BLaER1 treated with 17β-estradiol and CSF1 and Interleukin-3, amounts not matched to agents 10 nM and 100 nM (cell line): Measurements from ENCODE around the gene PIP5K1C.

Experiments
- H3K27ac ChIP-seq, 11 experiments: shearing (Covaris generic); formaldehyde crosslinking; 2 replicates each; pipeline ENCODE4 v1.8.1; 2022
- H3K27me3 ChIP-seq, 11 experiments: shearing (Covaris generic); formaldehyde crosslinking; 2 replicates each; pipeline ENCODE4 v1.8.1; 2022
- H3K36me3 ChIP-seq, 11 experiments: shearing (Covaris generic); formaldehyde crosslinking; 2 replicates each; pipeline ENCODE4 v1.8.1; 2022
- H3K4me1 ChIP-seq, 10 experiments: shearing (Covaris generic); formaldehyde crosslinking; 2 replicates each; pipeline ENCODE4 v1.8.1; 2022
- H3K4me2 ChIP-seq, 11 experiments: shearing (Covaris generic); formaldehyde crosslinking; 2 replicates each; pipeline ENCODE4 v1.8.1; 2022
- H3K4me3 ChIP-seq, 10 experiments: shearing (Covaris generic); formaldehyde crosslinking; 2 replicates each; pipeline ENCODE4 v1.8.1; 2022
- H3K9ac ChIP-seq, 11 experiments: shearing (Covaris generic); formaldehyde crosslinking; 2 replicates each; pipeline ENCODE4 v1.8.1; 2022
- H3K9me3 ChIP-seq, 11 experiments: shearing (Covaris generic); formaldehyde crosslinking; replicated peaks in 1 of 11; 2 replicates each; pipeline ENCODE4 v1.8.1; 2022
- H4K20me1 ChIP-seq, 11 experiments: shearing (Covaris generic); formaldehyde crosslinking; 2 replicates each; pipeline ENCODE4 v1.8.1; 2022
- Cebpa-rat ChIP-seq, 11 experiments: shearing (Covaris generic); IDR thresholded peaks; 2 replicates each; pipeline ENCODE4 v1.8.1; 2022

Gene PIP5K1C

GRCh38 chr19:3646336-3647092 lies 53.8 kb downstream of the PIP5K1C start:
- Histone ChIP-seq H3K4me3 (no peak overlapping the region), H3K27me3 (no peaks in the 10 kb centered on the region), H4K20me1 (peaks cover 0 to 81% (median 10%) of the 10 kb centered on the region in 11 experiments; a peak in 11 of 22 replicates), H3K4me2 (no peak overlapping the region), H3K9ac (no peak overlapping the region), H3K4me1 (peaks cover 0 to 13% (median 0%) of the 10 kb centered on the region in 10 experiments; a peak in 6 of 20 replicates), H3K36me3 (peaks cover 11 to 90% (median 70%) of the 10 kb centered on the region in 11 experiments), H3K27ac (no peak overlapping the region), H3K9me3 (no peaks in the 10 kb centered on the region)
- TF ChIP-seq Cebpa-rat (IDR thresholded peaks at IDR 0.05), result no peak

- H3K27me3 ChIP-seq, result no peaks in the 10 kb centered on the region
- H3K36me3 ChIP-seq, result peaks cover 6 to 90% (median 71%) of the 10 kb centered on the region in 11 experiments; a peak in 21 of 22 replicates
- peaks cover 0 to 14% (median 0%) of the 10 kb centered on the region in 10 experiments; a peak in 6 of 20 replicates for H3K4me1 ChIP-seq
- TF ChIP-seq Cebpa-rat (IDR thresholded peaks at IDR 0.05), result no peak
- no peak overlapping the region for H3K9ac ChIP-seq
- H3K4me2 ChIP-seq, result no peak overlapping the region
- no peaks in the 10 kb centered on the region for H3K9me3 ChIP-seq
- H3K4me3 ChIP-seq, result no peak overlapping the region
- peaks cover 0 to 81% (median 11%) of the 10 kb centered on the region in 11 experiments; a peak in 11 of 22 replicates for H4K20me1 ChIP-seq
- no peak overlapping the region; a peak in 1 of 22 replicates for H3K27ac ChIP-seq
Measured at GRCh38 chr19:3645726-3646125, 54.5 kb downstream of the PIP5K1C start.

GRCh38 chr19:3645067-3645396 lies 55.2 kb downstream of the PIP5K1C start:
- H3K4me3 ChIP-seq, result no peak overlapping the region
- TF ChIP-seq Cebpa-rat (IDR thresholded peaks at IDR 0.05), result no peak
- no peaks in the 10 kb centered on the region for H3K27me3 ChIP-seq
- peak overlapping the region in 2 of 11 experiments; percentile 9 to 10; a peak in 1 of 22 replicates for H3K9ac ChIP-seq
- no peak overlapping the region; a peak in 1 of 22 replicates for H3K27ac ChIP-seq
- H4K20me1 ChIP-seq, result peaks cover 0 to 79% (median 7%) of the 10 kb centered on the region in 11 experiments; a peak in 11 of 22 replicates
- no peaks in the 10 kb centered on the region for H3K9me3 ChIP-seq
- peaks cover 6 to 90% (median 65%) of the 10 kb centered on the region in 11 experiments; a peak in 21 of 22 replicates for H3K36me3 ChIP-seq
- no peak overlapping the region for H3K4me2 ChIP-seq
- H3K4me1 ChIP-seq, result peaks cover 0 to 14% (median 0%) of the 10 kb centered on the region in 10 experiments; a peak in 6 of 20 replicates

- no peaks in the 10 kb centered on the region for H3K9me3 ChIP-seq
- no peaks in the 10 kb centered on the region for H3K27me3 ChIP-seq
- H3K36me3 ChIP-seq, result peaks cover 11 to 92% (median 69%) of the 10 kb centered on the region in 11 experiments
- H3K4me1 ChIP-seq, result peaks cover 0 to 14% (median 0%) of the 10 kb centered on the region in 10 experiments; a peak in 6 of 20 replicates
- no peak overlapping the region for H3K27ac ChIP-seq
- no peak overlapping the region for H3K4me2 ChIP-seq
- H4K20me1 ChIP-seq, result peaks cover 0 to 75% (median 4%) of the 10 kb centered on the region in 11 experiments; a peak in 11 of 22 replicates
- no peak overlapping the region for H3K4me3 ChIP-seq
- peak overlapping the region in 2 of 11 experiments; percentile 9 to 10; a peak in 1 of 22 replicates for H3K9ac ChIP-seq
- TF ChIP-seq Cebpa-rat (IDR thresholded peaks at IDR 0.05), result no peak
Measured at GRCh38 chr19:3644351-3645066, 55.8 kb downstream of the PIP5K1C start.

GRCh38 chr19:3643674-3644313 lies 56.5 kb downstream of the PIP5K1C start:
- H3K36me3 ChIP-seq, result peaks cover 18 to 98% (median 75%) of the 10 kb centered on the region in 11 experiments

GRCh38 chr19:3642987-3643673 lies 57.1 kb downstream of the PIP5K1C start:
- no peaks in the 10 kb centered on the region for H3K27me3 ChIP-seq
- peaks cover 0 to 79% (median 4%) of the 10 kb centered on the region in 11 experiments; a peak in 11 of 22 replicates for H4K20me1 ChIP-seq
- no peak overlapping the region for H3K4me3 ChIP-seq
- no peak overlapping the region for H3K27ac ChIP-seq
- H3K4me1 ChIP-seq, result peaks cover 0 to 14% (median 0%) of the 10 kb centered on the region in 10 experiments; a peak in 6 of 20 replicates
- TF ChIP-seq Cebpa-rat (IDR thresholded peaks at IDR 0.05), result no peak
- H3K36me3 ChIP-seq, result peaks cover 23 to 98% (median 76%) of the 10 kb centered on the region in 11 experiments
- no peak overlapping the region for H3K4me2 ChIP-seq
- H3K9me3 ChIP-seq, result no peaks in the 10 kb centered on the region
- H3K9ac ChIP-seq, result no peak overlapping the region; a peak in 1 of 22 replicates

More at GRCh38 chr19:3643674-3644313, 56.5 kb downstream of the PIP5K1C start:
- H3K9ac ChIP-seq, result no peak overlapping the region
- H3K27ac ChIP-seq, result no peak overlapping the region
- H3K4me2 ChIP-seq, result no peak overlapping the region
- H3K27me3 ChIP-seq, result no peaks in the 10 kb centered on the region
- H3K4me1 ChIP-seq, result peaks cover 0 to 14% (median 0%) of the 10 kb centered on the region in 10 experiments; a peak in 6 of 20 replicates
- no peaks in the 10 kb centered on the region for H3K9me3 ChIP-seq
- H4K20me1 ChIP-seq, result peaks cover 0 to 79% (median 4%) of the 10 kb centered on the region in 11 experiments; a peak in 11 of 22 replicates
- H3K4me3 ChIP-seq, result no peak overlapping the region
- no peak for TF ChIP-seq Cebpa-rat (IDR thresholded peaks at IDR 0.05)

GRCh38 chr19:3642296-3642695 lies 58.0 kb downstream of the PIP5K1C start:
- no peaks in the 10 kb centered on the region for H3K27me3 ChIP-seq
- H3K27ac ChIP-seq, result no peak overlapping the region
- H4K20me1 ChIP-seq, result peaks cover 0 to 76% (median 7%) of the 10 kb centered on the region in 11 experiments; a peak in 11 of 22 replicates
- H3K9ac ChIP-seq, result peak overlapping the region in 2 of 11 experiments; percentile 2 to 9; a peak in 1 of 22 replicates
- peaks cover 0 to 14% (median 0%) of the 10 kb centered on the region in 10 experiments; a peak in 6 of 20 replicates for H3K4me1 ChIP-seq
- no peak for TF ChIP-seq Cebpa-rat (IDR thresholded peaks at IDR 0.05)
- H3K4me3 ChIP-seq, result no peak overlapping the region
- peaks cover 23 to 95% (median 80%) of the 10 kb centered on the region in 11 experiments for H3K36me3 ChIP-seq
- no peaks in the 10 kb centered on the region for H3K9me3 ChIP-seq
- no peak overlapping the region for H3K4me2 ChIP-seq
